ENCODE results near the gene NME5.

DNA sequence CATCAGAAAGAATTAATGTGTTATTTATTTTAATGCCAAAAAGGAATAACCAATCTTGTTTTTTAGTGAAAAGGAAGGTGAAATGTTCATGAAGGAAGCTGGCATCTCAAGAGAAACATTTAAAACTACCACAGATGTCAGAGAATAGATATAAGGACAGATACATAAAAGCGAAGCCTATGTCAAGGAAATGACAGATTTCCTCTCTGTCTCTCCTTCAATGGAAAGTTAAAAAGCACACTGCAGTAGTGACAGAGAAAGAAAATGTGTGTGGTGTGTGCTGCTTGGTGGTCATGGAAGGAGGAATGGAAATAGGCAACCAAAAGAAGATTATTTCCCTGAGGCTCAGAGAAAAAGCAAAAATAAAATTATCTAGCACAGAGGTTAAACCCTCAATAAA is 46.2 kb downstream of the NME5 start:
- TF ChIP-seq, protein P1, sequence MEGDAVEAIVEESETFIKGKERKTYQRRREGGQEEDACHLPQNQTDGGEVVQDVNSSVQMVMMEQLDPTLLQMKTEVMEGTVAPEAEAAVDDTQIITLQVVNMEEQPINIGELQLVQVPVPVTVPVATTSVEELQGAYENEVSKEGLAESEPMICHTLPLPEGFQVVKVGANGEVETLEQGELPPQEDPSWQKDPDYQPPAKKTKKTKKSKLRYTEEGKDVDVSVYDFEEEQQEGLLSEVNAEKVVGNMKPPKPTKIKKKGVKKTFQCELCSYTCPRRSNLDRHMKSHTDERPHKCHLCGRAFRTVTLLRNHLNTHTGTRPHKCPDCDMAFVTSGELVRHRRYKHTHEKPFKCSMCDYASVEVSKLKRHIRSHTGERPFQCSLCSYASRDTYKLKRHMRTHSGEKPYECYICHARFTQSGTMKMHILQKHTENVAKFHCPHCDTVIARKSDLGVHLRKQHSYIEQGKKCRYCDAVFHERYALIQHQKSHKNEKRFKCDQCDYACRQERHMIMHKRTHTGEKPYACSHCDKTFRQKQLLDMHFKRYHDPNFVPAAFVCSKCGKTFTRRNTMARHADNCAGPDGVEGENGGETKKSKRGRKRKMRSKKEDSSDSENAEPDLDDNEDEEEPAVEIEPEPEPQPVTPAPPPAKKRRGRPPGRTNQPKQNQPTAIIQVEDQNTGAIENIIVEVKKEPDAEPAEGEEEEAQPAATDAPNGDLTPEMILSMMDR (IDR thresholded peaks at IDR 0.05), result no peak
- TF ChIP-seq POLR2AphosphoS5 (IDR thresholded peaks at IDR 0.05), result no peak
- no peak for TF ChIP-seq POLR2A (IDR thresholded peaks at IDR 0.05)

Data from breast epithelium (tissue), 3 donors.